Measurements from ENCODE around the gene TWSG1. TPM values are rescaled to one million over a fixed set of nuclear protein-coding genes. Genes with fewer than 3 reads are reported as not detected.

The TWSG1 gene
- total RNA-seq, 1 experiment from 2014 or later, result 19.3 TPM

DNA sequence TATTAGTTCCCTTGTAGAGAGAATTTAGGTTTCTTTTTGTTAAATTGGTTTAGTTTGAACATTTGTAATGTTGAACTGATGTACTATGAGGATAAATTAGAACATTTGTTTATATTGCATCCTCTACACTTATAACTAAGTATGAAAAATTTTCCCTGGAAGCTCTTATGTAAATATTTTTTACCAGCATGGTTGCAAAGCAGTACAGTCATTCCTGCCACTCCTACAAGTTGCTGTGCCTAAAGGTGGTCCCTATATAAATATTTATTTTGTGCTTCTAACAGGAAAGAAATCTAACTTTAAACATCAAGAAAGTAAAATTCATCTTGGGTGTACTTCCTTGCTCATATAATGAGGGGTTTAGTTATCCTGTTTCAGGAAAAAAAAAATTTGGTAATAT, 14.2 kb downstream of the TWSG1 start:
- no peak for TF ChIP-seq TEAD4 (CRISPR knock-in tag; IDR thresholded peaks at IDR 0.05)
- TF ChIP-seq, protein P1, sequence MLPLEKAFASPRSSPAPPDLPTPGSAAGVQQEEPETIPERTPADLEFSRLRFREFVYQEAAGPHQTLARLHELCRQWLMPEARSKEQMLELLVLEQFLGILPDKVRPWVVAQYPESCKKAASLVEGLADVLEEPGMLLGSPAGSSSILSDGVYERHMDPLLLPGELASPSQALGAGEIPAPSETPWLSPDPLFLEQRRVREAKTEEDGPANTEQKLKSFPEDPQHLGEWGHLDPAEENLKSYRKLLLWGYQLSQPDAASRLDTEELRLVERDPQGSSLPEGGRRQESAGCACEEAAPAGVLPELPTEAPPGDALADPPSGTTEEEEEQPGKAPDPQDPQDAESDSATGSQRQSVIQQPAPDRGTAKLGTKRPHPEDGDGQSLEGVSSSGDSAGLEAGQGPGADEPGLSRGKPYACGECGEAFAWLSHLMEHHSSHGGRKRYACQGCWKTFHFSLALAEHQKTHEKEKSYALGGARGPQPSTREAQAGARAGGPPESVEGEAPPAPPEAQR (CRISPR knock-in tag; IDR thresholded peaks at IDR 0.05), result no peak
- no peak for TF ChIP-seq SP1 (CRISPR knock-in tag; conservative IDR thresholded peaks at IDR 0.05)
- no peak for TF ChIP-seq ESRRA (CRISPR knock-in tag; IDR thresholded peaks at IDR 0.05; ENCODE audit: borderline replicate concordance)
- TF ChIP-seq ZNF232 (CRISPR knock-in tag; IDR thresholded peaks at IDR 0.05), result no peak
- TF ChIP-seq, protein P2, sequence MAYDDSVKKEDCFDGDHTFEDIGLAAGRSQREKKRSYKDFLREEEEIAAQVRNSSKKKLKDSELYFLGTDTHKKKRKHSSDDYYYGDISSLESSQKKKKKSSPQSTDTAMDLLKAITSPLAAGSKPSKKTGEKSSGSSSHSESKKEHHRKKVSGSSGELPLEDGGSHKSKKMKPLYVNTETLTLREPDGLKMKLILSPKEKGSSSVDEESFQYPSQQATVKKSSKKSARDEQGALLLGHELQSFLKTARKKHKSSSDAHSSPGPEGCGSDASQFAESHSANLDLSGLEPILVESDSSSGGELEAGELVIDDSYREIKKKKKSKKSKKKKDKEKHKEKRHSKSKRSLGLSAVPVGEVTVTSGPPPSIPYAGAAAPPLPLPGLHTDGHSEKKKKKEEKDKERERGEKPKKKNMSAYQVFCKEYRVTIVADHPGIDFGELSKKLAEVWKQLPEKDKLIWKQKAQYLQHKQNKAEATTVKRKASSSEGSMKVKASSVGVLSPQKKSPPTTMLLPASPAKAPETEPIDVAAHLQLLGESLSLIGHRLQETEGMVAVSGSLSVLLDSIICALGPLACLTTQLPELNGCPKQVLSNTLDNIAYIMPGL (CRISPR knock-in tag; IDR thresholded peaks at IDR 0.05), result no peak
- no peak for TF ChIP-seq KAT7 (CRISPR knock-in tag; IDR thresholded peaks at IDR 0.05; ENCODE audit: borderline replicate concordance)
- TF ChIP-seq NR1H2 (CRISPR knock-in tag; IDR thresholded peaks at IDR 0.05), result no peak
- TF ChIP-seq ZNF121 (CRISPR knock-in tag; IDR thresholded peaks at IDR 0.05), result no peak
- no peak for TF ChIP-seq PRRX2 (CRISPR knock-in tag; IDR thresholded peaks at IDR 0.05)
- TF ChIP-seq ZNF416 (CRISPR knock-in tag; IDR thresholded peaks at IDR 0.05), result no peak
- TF ChIP-seq ZNF219 (CRISPR knock-in tag; IDR thresholded peaks at IDR 0.05; ENCODE audit: borderline replicate concordance), result no peak
- TF ChIP-seq, protein P3, sequence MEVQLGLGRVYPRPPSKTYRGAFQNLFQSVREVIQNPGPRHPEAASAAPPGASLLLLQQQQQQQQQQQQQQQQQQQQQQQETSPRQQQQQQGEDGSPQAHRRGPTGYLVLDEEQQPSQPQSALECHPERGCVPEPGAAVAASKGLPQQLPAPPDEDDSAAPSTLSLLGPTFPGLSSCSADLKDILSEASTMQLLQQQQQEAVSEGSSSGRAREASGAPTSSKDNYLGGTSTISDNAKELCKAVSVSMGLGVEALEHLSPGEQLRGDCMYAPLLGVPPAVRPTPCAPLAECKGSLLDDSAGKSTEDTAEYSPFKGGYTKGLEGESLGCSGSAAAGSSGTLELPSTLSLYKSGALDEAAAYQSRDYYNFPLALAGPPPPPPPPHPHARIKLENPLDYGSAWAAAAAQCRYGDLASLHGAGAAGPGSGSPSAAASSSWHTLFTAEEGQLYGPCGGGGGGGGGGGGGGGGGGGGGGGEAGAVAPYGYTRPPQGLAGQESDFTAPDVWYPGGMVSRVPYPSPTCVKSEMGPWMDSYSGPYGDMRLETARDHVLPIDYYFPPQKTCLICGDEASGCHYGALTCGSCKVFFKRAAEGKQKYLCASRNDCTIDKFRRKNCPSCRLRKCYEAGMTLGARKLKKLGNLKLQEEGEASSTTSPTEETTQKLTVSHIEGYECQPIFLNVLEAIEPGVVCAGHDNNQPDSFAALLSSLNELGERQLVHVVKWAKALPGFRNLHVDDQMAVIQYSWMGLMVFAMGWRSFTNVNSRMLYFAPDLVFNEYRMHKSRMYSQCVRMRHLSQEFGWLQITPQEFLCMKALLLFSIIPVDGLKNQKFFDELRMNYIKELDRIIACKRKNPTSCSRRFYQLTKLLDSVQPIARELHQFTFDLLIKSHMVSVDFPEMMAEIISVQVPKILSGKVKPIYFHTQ (CRISPR knock-in tag; IDR thresholded peaks at IDR 0.05), result no peak
- TF ChIP-seq, protein P4, sequence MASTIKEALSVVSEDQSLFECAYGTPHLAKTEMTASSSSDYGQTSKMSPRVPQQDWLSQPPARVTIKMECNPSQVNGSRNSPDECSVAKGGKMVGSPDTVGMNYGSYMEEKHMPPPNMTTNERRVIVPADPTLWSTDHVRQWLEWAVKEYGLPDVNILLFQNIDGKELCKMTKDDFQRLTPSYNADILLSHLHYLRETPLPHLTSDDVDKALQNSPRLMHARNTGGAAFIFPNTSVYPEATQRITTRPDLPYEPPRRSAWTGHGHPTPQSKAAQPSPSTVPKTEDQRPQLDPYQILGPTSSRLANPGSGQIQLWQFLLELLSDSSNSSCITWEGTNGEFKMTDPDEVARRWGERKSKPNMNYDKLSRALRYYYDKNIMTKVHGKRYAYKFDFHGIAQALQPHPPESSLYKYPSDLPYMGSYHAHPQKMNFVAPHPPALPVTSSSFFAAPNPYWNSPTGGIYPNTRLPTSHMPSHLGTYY (CRISPR knock-in tag; IDR thresholded peaks at IDR 0.05), result no peak
- TF ChIP-seq, protein P5, sequence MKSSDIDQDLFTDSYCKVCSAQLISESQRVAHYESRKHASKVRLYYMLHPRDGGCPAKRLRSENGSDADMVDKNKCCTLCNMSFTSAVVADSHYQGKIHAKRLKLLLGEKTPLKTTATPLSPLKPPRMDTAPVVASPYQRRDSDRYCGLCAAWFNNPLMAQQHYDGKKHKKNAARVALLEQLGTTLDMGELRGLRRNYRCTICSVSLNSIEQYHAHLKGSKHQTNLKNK (CRISPR knock-in tag; IDR thresholded peaks at IDR 0.05), result no peak
- no peak for TF ChIP-seq FOXJ3 (CRISPR knock-in tag; IDR thresholded peaks at IDR 0.05; ENCODE audit: borderline replicate concordance)
- TF ChIP-seq ZNF263 (CRISPR knock-in tag; IDR thresholded peaks at IDR 0.05; ENCODE audit: low read depth), result no peak
- TF ChIP-seq ZNF423 (CRISPR knock-in tag; IDR thresholded peaks at IDR 0.05), result no peak
- ChIA-PET POLR2A (no interaction called here), CTCF (interaction anchor here (0.7 kb wide), 1 partner anchor 17 kb away, joined by 4 read pairs; no protein-coding TSS in a partner anchor)
- DNase-seq (ENCODE audit: low spot score) (no peak), ATAC-seq (no peak)
- Mint-ChIP-seq H3K9me3 (peaks cover 4% of the 10 kb centered on the region; the same call in 1 of the 2 replicates), H3K4me1 (peaks cover 8% of the 10 kb centered on the region), H3K27ac (no peak overlapping the region), H3K4me3 (no peak overlapping the region), H3K27me3 (ENCODE audit: low read depth) (no peaks in the 10 kb centered on the region), H3K36me3 (peaks cover 4% of the 10 kb centered on the region)

DNA sequence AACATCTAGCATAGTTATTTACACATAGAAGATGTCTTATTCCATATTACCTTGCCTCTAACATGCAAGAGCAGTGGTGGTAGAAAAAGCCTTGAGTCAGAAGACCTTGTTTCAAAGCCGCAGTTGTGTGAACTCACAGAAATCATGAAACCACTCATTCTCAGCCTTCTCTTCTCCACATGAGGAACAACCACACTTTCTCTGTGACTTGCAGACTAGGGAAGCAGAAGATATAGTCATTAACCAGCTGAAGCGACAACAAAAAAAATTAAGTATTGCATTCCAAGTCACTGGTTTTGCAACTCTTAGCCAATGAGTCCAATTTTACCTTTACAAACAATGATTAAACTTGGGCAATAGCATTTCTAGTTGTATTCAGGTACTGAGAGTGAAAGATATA, 19.0 kb downstream of the TWSG1 start:
- TF ChIP-seq SOX15 (CRISPR knock-in tag; IDR thresholded peaks at IDR 0.05), result no peak
- Mint-ChIP-seq H3K4me1 (no peaks in the 10 kb centered on the region; the same call in none of the 2 replicates), H3K27me3 (ENCODE audit: low read depth) (no peaks in the 10 kb centered on the region), H3K36me3 (no peaks in the 10 kb centered on the region), H3K4me3 (no peak overlapping the region), H3K9me3 (peaks cover 4% of the 10 kb centered on the region; the same call in 1 of the 2 replicates), H3K27ac (no peak overlapping the region)
- POLR2A ChIA-PET, result no interaction called here
- CTCF ChIA-PET, result interaction anchor here (1.0 kb wide), 1 partner anchor 12 kb away, joined by 4 read pairs; no protein-coding TSS in a partner anchor
- DNase-seq (ENCODE audit: low spot score), result no peak
- ATAC-seq, result no peak
